H1 (cell line): Measurements from ENCODE around the gene TNIK. TPM values are rescaled to one million over a fixed set of nuclear protein-coding genes. Genes with fewer than 3 reads are reported as not detected.

Source experiments
- CTCF ChIA-PET: fragments of 300-600 bp; sonication (Branson Sonifier 250); formaldehyde crosslinking; loops from one replicate; lab custom pipeline; 2021; ENCODE audit not compliant: partially characterized antibody; lab: Charles Lee
- POLR2A ChIA-PET: fragments of 300-600 bp; sonication (Branson Sonifier 250); formaldehyde crosslinking; loops from one replicate; lab custom pipeline; 2021; ENCODE audit warnings: inconsistent platforms; ENCODE audit not compliant: partially characterized antibody; lab: Charles Lee
- DNase-seq, 2 experiments: peaks; one replicate each; pipeline versions ENCODE4 v3.0.0 to v3.0.0-alpha.2; 2010 to 2022; ENCODE audit warnings: low spot score in 2 of 2, low read depth in 1 of 2, mixed read lengths in 1 of 2
- FAIRE-seq: peaks from 2 replicates; lab custom pipeline; 2011; peaks lifted over from hg19 to GRCh38; lab: Jason Lieb, UNC
- H2AFZ ChIP-seq: 2 replicates; pipeline ENCODE4 v1.8.1; 2012; ENCODE audit warnings: low read length, inconsistent platforms
- H2AK5ac ChIP-seq: 2 replicates; pipeline ENCODE4 v1.6.1; 2013; ENCODE audit warnings: low read depth, low read length
- H2BK120ac ChIP-seq: replicated peaks from 2 replicates; pipeline ENCODE3; 2013; ENCODE audit warnings: low read depth, low read length, inconsistent platforms
- H2BK12ac ChIP-seq: 2 replicates; pipeline ENCODE4 v1.6.1; 2013; ENCODE audit warnings: low read depth, low read length
- H2BK15ac ChIP-seq: 2 replicates; pipeline ENCODE4 v1.6.1; 2013; ENCODE audit warnings: low read length
- H2BK20ac ChIP-seq: 2 replicates; pipeline ENCODE4 v1.6.1; 2013; ENCODE audit warnings: low read length
- H2BK5ac ChIP-seq: 2 replicates; pipeline ENCODE4 v1.6.1; 2013; ENCODE audit warnings: low read depth, low read length
- H3K14ac ChIP-seq: 2 replicates; pipeline ENCODE4 v1.6.1; 2013; ENCODE audit warnings: inconsistent platforms; ENCODE audit not compliant: insufficient read length
- H3K18ac ChIP-seq: 2 replicates; pipeline ENCODE4 v1.6.1; 2013; ENCODE audit warnings: low read length; ENCODE audit errors: extremely low read depth
- H3K23ac ChIP-seq: 2 replicates; pipeline ENCODE4 v1.6.1; 2013; ENCODE audit warnings: inconsistent platforms; ENCODE audit not compliant: insufficient read length
- H3K23me2 ChIP-seq: 2 replicates; pipeline ENCODE4 v1.6.1; 2013; ENCODE audit warnings: low read depth, low read length
- H3K27ac ChIP-seq: 2 replicates; pipeline ENCODE4 v1.6.1; 2011; ENCODE audit warnings: low read depth, low read length, inconsistent platforms
- H3K27me3 ChIP-seq, 4 experiments: replicated peaks in 1 of 4; 1 replicate in 1 of 4; 2 replicates in 3 of 4; pipeline versions ENCODE4 v1.6.1 to v1.8.1; 2011 to 2013; ENCODE audit warnings: low read length in 3 of 4, mild to moderate bottlenecking in 3 of 4, inconsistent platforms in 2 of 4, mixed read lengths in 2 of 4, moderate library complexity in 1 of 4; ENCODE audit not compliant: control insufficient read depth in 3 of 4, insufficient read depth in 3 of 4; ENCODE audit errors: extremely low read depth in 1 of 4
- H3K36me3 ChIP-seq, 4 experiments: 2 replicates each; pipeline versions ENCODE4 v1.6.1 to v1.8.1; 2011 to 2013; ENCODE audit warnings: mild to moderate bottlenecking in 4 of 4, low read length in 3 of 4, moderate library complexity in 2 of 4, control low read depth in 1 of 4, inconsistent platforms in 1 of 4; ENCODE audit not compliant: insufficient read depth in 4 of 4, control insufficient read depth in 2 of 4
- H3K4ac ChIP-seq: replicated peaks from 2 replicates; pipeline ENCODE3; 2013; ENCODE audit warnings: low read length, low read depth, mixed read lengths, inconsistent platforms; ENCODE audit not compliant: insufficient read length
- H3K4me1 ChIP-seq, 4 experiments: replicated peaks in 1 of 4; 1 replicate in 1 of 4; 2 replicates in 3 of 4; pipeline versions ENCODE4 v1.6.1 to v1.8.1; 2011 to 2013; ENCODE audit warnings: low read length in 3 of 4, inconsistent platforms in 2 of 4, mixed read lengths in 1 of 4; ENCODE audit not compliant: insufficient read depth in 4 of 4, control insufficient read depth in 3 of 4
- H3K4me2 ChIP-seq, 2 experiments: 2 replicates each; pipeline versions ENCODE4 v1.6.1 to v1.8.1; 2011 to 2013; ENCODE audit warnings: low read depth in 2 of 2, low read length in 2 of 2, control low read depth in 1 of 2, inconsistent platforms in 1 of 2, mild to moderate bottlenecking in 1 of 2; ENCODE audit not compliant: insufficient read depth in 1 of 2
- H3K4me3 ChIP-seq, 4 experiments: fragments of 200-600, 300-600 bp in 1 of 4; sonication (generic), shearing (Covaris generic), sonication (Bioruptor Twin) in 1 of 4; 2 replicates each; pipeline versions ENCODE4 v1.5.1 to v1.8.1; 2011 to 2016; ENCODE audit warnings: low read length in 4 of 4, low read depth in 3 of 4, control low read depth in 2 of 4, inconsistent platforms in 2 of 4, mild to moderate bottlenecking in 2 of 4, mixed read lengths in 1 of 4, moderate library complexity in 1 of 4; ENCODE audit not compliant: insufficient read depth in 2 of 4; ENCODE audit errors: extremely low read depth in 1 of 4
- H3K56ac ChIP-seq: replicated peaks from 2 replicates; pipeline ENCODE3; 2013; ENCODE audit warnings: low read depth, mild to moderate bottlenecking, mixed read lengths, low read length, inconsistent platforms; ENCODE audit not compliant: insufficient read length
- H3K79me1 ChIP-seq: 2 replicates; pipeline ENCODE4 v1.6.1; 2013; ENCODE audit warnings: low read depth, low read length, control low read depth
- H3K79me2 ChIP-seq, 2 experiments: 2 replicates each; pipeline versions ENCODE4 v1.6.1 to v1.8.1; 2012 to 2013; ENCODE audit warnings: low read length in 2 of 2, mild to moderate bottlenecking in 2 of 2, inconsistent platforms in 1 of 2; ENCODE audit not compliant: insufficient read depth in 2 of 2, control insufficient read depth in 1 of 2
- H3K9ac ChIP-seq, 4 experiments: replicated peaks in 1 of 4; 1 replicate in 1 of 4; 2 replicates in 3 of 4; pipeline versions ENCODE4 v1.6.1 to v1.8.1; 2011 to 2013; ENCODE audit warnings: low read depth in 3 of 4, low read length in 3 of 4, control low read depth in 2 of 4, mild to moderate bottlenecking in 2 of 4, moderate library complexity in 2 of 4, inconsistent platforms in 1 of 4; ENCODE audit errors: extremely low read depth in 1 of 4
- H3K9me3 ChIP-seq, 2 experiments: 2 replicates each; pipeline versions ENCODE4 v1.6.1 to v1.8.1; 2012 to 2013; ENCODE audit warnings: mild to moderate bottlenecking in 2 of 2, moderate library complexity in 2 of 2, control low read depth in 1 of 2, inconsistent platforms in 1 of 2, low read depth in 1 of 2, low read length in 1 of 2, mixed read lengths in 1 of 2; ENCODE audit not compliant: insufficient read depth in 2 of 2
- H4K20me1 ChIP-seq, 2 experiments: replicated peaks in 1 of 2; 2 replicates each; pipeline versions ENCODE3 to v1.8.1; 2011 to 2013; ENCODE audit warnings: inconsistent platforms in 2 of 2, low read length in 2 of 2, mild to moderate bottlenecking in 1 of 2; ENCODE audit not compliant: insufficient read depth in 2 of 2, control insufficient read depth in 1 of 2
- H4K5ac ChIP-seq: 2 replicates; pipeline ENCODE4 v1.6.1; 2013; ENCODE audit warnings: low read length, low read depth, mixed read lengths, inconsistent platforms; ENCODE audit not compliant: insufficient read length
- H4K8ac ChIP-seq: 2 replicates; pipeline ENCODE4 v1.8.0; 2013; ENCODE audit warnings: mild to moderate bottlenecking, moderate library complexity, low read length, inconsistent platforms; ENCODE audit not compliant: insufficient read depth; ENCODE audit errors: extremely low read depth
- H4K91ac ChIP-seq: replicated peaks from 2 replicates; pipeline ENCODE3; 2013; ENCODE audit warnings: low read length, mixed read lengths, inconsistent platforms; ENCODE audit not compliant: insufficient read length
- SIRT6 ChIP-seq: IDR thresholded peaks from one replicate; pipeline ENCODE4 v1.7.1; 2012; ENCODE audit warnings: low read length, inconsistent platforms
- SRF ChIP-seq: IDR thresholded peaks from 2 replicates; pipeline ENCODE4 v1.6.1; 2011; ENCODE audit warnings: mild to moderate bottlenecking, low read depth, low read length, moderate library complexity
- WGBS, 2 experiments: shearing (Covaris generic) in 1 of 2; methylation state at CpG; one replicate each; pipeline versions ENCODE4 v1.1.6 to v1.1.7; 2013 to 2015; ENCODE audit warnings: low lambda C conversion rate in 2 of 2, mixed read lengths in 2 of 2, inconsistent platforms in 1 of 2, low coverage in 1 of 2, missing lambda C conversion rate in 1 of 2; ENCODE audit not compliant: insufficient replicate concordance in 2 of 2, insufficient coverage in 1 of 2, insufficient read length in 1 of 2; ENCODE audit errors: extremely low coverage in 1 of 2, missing lambda C conversion rate in 1 of 2; 5-methylcytosine and 5-hydroxymethylcytosine counted together
- polyA plus RNA-seq, 7 experiments: library from polyadenylated mRNA; depleted of rRNA in 3 of 7; stranded (reverse) in 5 of 7; unstranded in 2 of 7; fragments of >200 nt in 5 of 7; fragments of 200-250 nt in 2 of 7; gene quantifications; 1 replicate in 5 of 7; 2 replicates in 1 of 7; 4 replicates in 1 of 7; pipeline versions ENCODE4 v1.2.1 to v1.2.3, GENCODE V29; 2011 to 2013; ENCODE audit warnings: missing spikeins in 2 of 7, mixed read lengths in 2 of 7
- total RNA-seq: library from RNA; stranded (reverse); fragmentation: NEBNext Ultra II Directional; extraction: Animal tissue kit (Norgen Biotek cat#: 25700); gene quantifications from 2 replicates; pipeline ENCODE4 v1.2.1, GENCODE V29; 2021

The TNIK gene
- total and polyA plus RNA-seq, 2 of the 8 experiments (the other 6 are each of a cell fraction or from before 2014, with no cell fraction given): 7.4 to 42.0 TPM

DNA sequence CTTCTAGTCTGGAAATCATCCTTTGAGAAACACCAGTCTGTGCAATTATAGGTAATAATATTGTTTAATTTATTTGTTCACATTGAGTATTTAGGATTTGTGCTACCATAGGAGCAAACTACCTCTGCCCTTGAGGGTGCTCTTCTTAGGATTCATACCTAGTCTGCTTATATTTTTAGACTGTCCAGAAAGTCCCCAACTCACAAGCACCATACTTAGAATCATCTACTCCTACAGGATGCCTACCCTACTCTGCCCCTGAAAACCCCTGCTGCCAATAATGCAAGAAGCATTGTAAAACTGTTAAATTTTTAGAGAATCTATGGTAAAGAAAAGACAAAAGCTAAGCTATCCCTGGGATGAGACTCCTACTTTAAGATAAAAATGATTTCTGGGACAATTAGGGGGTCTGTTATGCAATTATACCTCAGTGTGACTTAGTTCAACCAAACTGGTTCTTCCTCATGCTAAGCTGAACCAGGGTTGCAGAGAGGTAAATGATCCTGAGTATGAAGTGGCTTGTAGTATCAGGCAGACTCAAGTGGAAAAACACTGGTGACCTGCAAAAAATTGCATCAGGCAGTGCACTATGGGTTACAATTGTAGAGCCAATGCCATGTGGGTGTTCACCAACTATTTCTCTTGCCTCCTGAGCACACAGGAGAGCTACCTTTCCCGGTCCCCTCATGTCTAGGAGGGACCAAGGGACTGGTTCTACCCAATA lies 133.3 kb downstream of the TNIK start:
- TF ChIP-seq SRF (no peak), SIRT6 (no peak)
- H3K23ac ChIP-seq: no peak overlapping the region
- H2BK20ac ChIP-seq: no peak overlapping the region
- DNase-seq (no peak), FAIRE-seq (no peak)
- H3K14ac ChIP-seq: no peak overlapping the region
- no peak overlapping the region for H3K4me3 ChIP-seq
- H2BK15ac ChIP-seq: no peak overlapping the region
- no peaks in the 10 kb centered on the region for H3K9me3 ChIP-seq
- no peak overlapping the region for H4K8ac ChIP-seq
- POLR2A ChIA-PET: no interaction called here
- 89% methylated on average over 1 of the region's 1 CpG; no CpG with 5 or more reads in 1 of the 2 experiments for WGBS, 2 experiments
- no peak overlapping the region for H4K91ac ChIP-seq
- no peak overlapping the region for H2BK12ac ChIP-seq
- H2AK5ac ChIP-seq: no peak overlapping the region
- H2BK5ac ChIP-seq: no peak overlapping the region
- no peak overlapping the region for H3K9ac ChIP-seq
- no peak overlapping the region for H4K5ac ChIP-seq
- H2AFZ ChIP-seq: no peak overlapping the region
- H4K20me1 ChIP-seq: no peaks in the 10 kb centered on the region
- H2BK120ac ChIP-seq: no peak overlapping the region
- no peak overlapping the region for H3K56ac ChIP-seq
- no peaks in the 10 kb centered on the region; the same call in 1 of the 2 replicates for H3K79me1 ChIP-seq
- no peak overlapping the region for H3K4ac ChIP-seq
- H3K23me2 ChIP-seq: no peaks in the 10 kb centered on the region; the same call in 1 of the 2 replicates
- no peak overlapping the region for H3K4me2 ChIP-seq
- CTCF ChIA-PET: interaction anchor here (0.9 to 1.2 kb wide), 3 partner anchors 11 to 125 kb away, joined by 3 read pairs; no protein-coding TSS in a partner anchor
- no peak overlapping the region for H3K27ac ChIP-seq
- H3K79me2 ChIP-seq: peaks cover 0 to 5% of the 10 kb centered on the region in 2 experiments; a peak in 2 of 4 replicates
- H3K4me1 ChIP-seq: peaks cover 2 to 13% (median 6%) of the 10 kb centered on the region in 4 experiments; a peak in 4 of 7 replicates
- H3K27me3 ChIP-seq: no peaks in the 10 kb centered on the region
- no peaks in the 10 kb centered on the region for H3K36me3 ChIP-seq
- no peak overlapping the region for H3K18ac ChIP-seq
